Testis (tissue), 3 donors: ENCODE measurements around the gene CRLF1. TPM values are rescaled to one million over a fixed set of nuclear protein-coding genes. Genes with fewer than 3 reads are reported as not detected.

Source experiments
- DNase-seq: peaks from one replicate; pipeline ENCODE4 v3.0.0-alpha.2; 2019
- H3K27ac ChIP-seq, 2 donors: fragments of 200-600 bp; sonication (generic); one replicate each; pipeline ENCODE4 v1.5.1; 2019
- H3K27me3 ChIP-seq: fragments of 200-600 bp; sonication (generic); one replicate; pipeline ENCODE4 v1.5.1; 2019
- H3K36me3 ChIP-seq: fragments of 200-600 bp; sonication (generic); one replicate; pipeline ENCODE4 v1.5.1; 2017; ENCODE audit warnings: low read depth; ENCODE audit errors: missing control alignments
- H3K4me1 ChIP-seq: fragments of 200-600 bp; sonication (generic); one replicate; pipeline ENCODE4 v1.5.1; 2019
- H3K4me3 ChIP-seq, 2 donors: fragments of 200-600 bp; sonication (generic); one replicate each; pipeline ENCODE4 v1.5.1; 2017 to 2019
- H3K9me3 ChIP-seq: fragments of 200-600 bp; sonication (generic); one replicate; pipeline ENCODE4 v1.5.1; 2017
- CTCF ChIP-seq, 3 experiments: fragments of 450-650 bp in 2 of 3; fragments of 200-600 bp in 1 of 3; sonication (generic) in 1 of 3; IDR thresholded peaks; one replicate each; pipeline ENCODE4 v1.5.1; 2016 to 2019; ENCODE audit warnings: antibody characterized with exemption in 3 of 3, mild to moderate bottlenecking in 2 of 3, moderate library complexity in 1 of 3
- POLR2A ChIP-seq: fragments of 450-650 bp; IDR thresholded peaks from one replicate; pipeline ENCODE4 v1.6.1; 2017; ENCODE audit warnings: antibody characterized with exemption, mild to moderate bottlenecking, moderate library complexity
- WGBS, 2 donors: methylation state at CpG; one replicate each; pipeline ENCODE4 v1.1.5; 2018; 5-methylcytosine and 5-hydroxymethylcytosine counted together
- intact Hi-C: fragments of 100-400 bp; cut with DNase I; formaldehyde crosslinking; loops from one replicate; pipeline ENCODE4 v1.15.1; 2023; ENCODE audit warnings: low total_unique reads
- polyA plus RNA-seq: library from polyadenylated mRNA; stranded (reverse); fragments of 350-450 nt; fragmentation: Illumina TruSeq; extraction: RNeasy Lipid Tissue Mini Kit (QIAGEN cat#74804); gene quantifications from one replicate; pipeline ENCODE4 v1.2.3, GENCODE V29; 2014; ENCODE audit warnings: low read depth, low replicate concordance; ENCODE audit not compliant: insufficient read depth
- total RNA-seq, 2 donors: library from RNA; depleted of rRNA; stranded (reverse); fragments of >200 nt; gene quantifications; one replicate each; pipeline ENCODE4 v1.2.3, GENCODE V29; 2016

Gene CRLF1
- total and polyA plus RNA-seq, 3 donors from 2014 or later = 4.3 to 8.7 (median 5.3) TPM

GRCh38 chr19:18636183-18636968 lies 29.8 kb upstream of the CRLF1 start:
- Histone ChIP-seq H3K27ac (peak overlapping the region in 1 of 2 donors; percentile 82), H3K36me3 (no peaks in the 10 kb centered on the region), H3K27me3 (no peaks in the 10 kb centered on the region), H3K4me3 (peak overlapping the region; percentile 74 to 75), H3K4me1 (peaks cover 6% of the 10 kb centered on the region), H3K9me3 (no peaks in the 10 kb centered on the region)
- peak; percentile 98 for DNase-seq
- WGBS, 2 donors = 2 to 4% methylated on average over 41 to 44 of the region's 44 CpGs
- no peak for TF ChIP-seq CTCF (IDR thresholded peaks at IDR 0.05)
- no peak for TF ChIP-seq POLR2A
- intact Hi-C loops = no loop called here

- TF ChIP-seq CTCF (IDR thresholded peaks at IDR 0.05) (no peak), POLR2A (no peak)
- intact Hi-C loops = no loop called here
- Histone ChIP-seq H3K36me3 (no peaks in the 10 kb centered on the region), H3K9me3 (no peaks in the 10 kb centered on the region), H3K4me1 (peaks cover 6% of the 10 kb centered on the region), H3K27ac (no peak overlapping the region), H3K27me3 (no peaks in the 10 kb centered on the region), H3K4me3 (peak overlapping the region; percentile 74 to 75)
- WGBS, 2 donors = 18 to 20% methylated on average over 6 of the region's 6 CpGs
- DNase-seq = no peak
These were observed 29.2 kb upstream of the CRLF1 start for GRCh38 chr19:18635831-18636182.

- H3K27ac ChIP-seq = no peak overlapping the region
- intact Hi-C loops = no loop called here
- H3K27me3 ChIP-seq = no peaks in the 10 kb centered on the region
- H3K9me3 ChIP-seq = no peaks in the 10 kb centered on the region
- no peak for DNase-seq
- TF ChIP-seq CTCF (IDR thresholded peaks at IDR 0.05) = no peak
- TF ChIP-seq POLR2A = no peak
- H3K4me1 ChIP-seq = peaks cover 6% of the 10 kb centered on the region
- 55 to 57% methylated on average over 12 of the region's 12 CpGs for WGBS, 2 donors
- no peak overlapping the region for H3K4me3 ChIP-seq
- H3K36me3 ChIP-seq = no peaks in the 10 kb centered on the region
These were observed 28.2 kb upstream of the CRLF1 start for GRCh38 chr19:18634612-18635297.

- TF ChIP-seq POLR2A (no peak), CTCF (IDR thresholded peaks at IDR 0.05) (no peak)
- WGBS, 2 donors = 78 to 94% methylated on average over 5 to 8 of the region's 8 CpGs
These were observed 26.7 kb upstream of the CRLF1 start for GRCh38 chr19:18633321-18633720.

More at GRCh38 chr19:18633321-18633720, 26.7 kb upstream of the CRLF1 start:
- Histone ChIP-seq H3K9me3 (no peaks in the 10 kb centered on the region), H3K27ac (no peak overlapping the region), H3K4me1 (peaks cover 6% of the 10 kb centered on the region), H3K36me3 (no peaks in the 10 kb centered on the region), H3K27me3 (no peaks in the 10 kb centered on the region), H3K4me3 (no peak overlapping the region)
- intact Hi-C loops = no loop called here
- no peak for DNase-seq
